ENCODE data around the gene ABCA4.

DNA sequence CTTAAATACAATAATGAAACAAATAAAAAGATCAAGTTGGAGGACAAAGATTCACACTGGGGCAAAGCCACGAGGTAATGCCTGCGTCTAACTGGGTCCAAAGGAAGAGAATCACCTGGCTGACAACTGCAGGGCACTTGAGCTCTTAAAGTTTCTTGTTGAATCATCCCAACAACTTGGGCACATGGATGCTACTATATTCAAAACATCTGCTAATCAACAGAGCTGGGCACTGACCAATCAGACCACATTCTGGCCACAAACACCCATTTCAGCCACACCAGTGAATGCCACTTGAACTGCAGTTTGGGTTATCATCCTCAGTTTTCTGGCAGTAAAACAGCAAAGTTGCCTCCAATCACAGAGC, 51.0 kb downstream of the ABCA4 start:
- TF ChIP-seq, protein P1, sequence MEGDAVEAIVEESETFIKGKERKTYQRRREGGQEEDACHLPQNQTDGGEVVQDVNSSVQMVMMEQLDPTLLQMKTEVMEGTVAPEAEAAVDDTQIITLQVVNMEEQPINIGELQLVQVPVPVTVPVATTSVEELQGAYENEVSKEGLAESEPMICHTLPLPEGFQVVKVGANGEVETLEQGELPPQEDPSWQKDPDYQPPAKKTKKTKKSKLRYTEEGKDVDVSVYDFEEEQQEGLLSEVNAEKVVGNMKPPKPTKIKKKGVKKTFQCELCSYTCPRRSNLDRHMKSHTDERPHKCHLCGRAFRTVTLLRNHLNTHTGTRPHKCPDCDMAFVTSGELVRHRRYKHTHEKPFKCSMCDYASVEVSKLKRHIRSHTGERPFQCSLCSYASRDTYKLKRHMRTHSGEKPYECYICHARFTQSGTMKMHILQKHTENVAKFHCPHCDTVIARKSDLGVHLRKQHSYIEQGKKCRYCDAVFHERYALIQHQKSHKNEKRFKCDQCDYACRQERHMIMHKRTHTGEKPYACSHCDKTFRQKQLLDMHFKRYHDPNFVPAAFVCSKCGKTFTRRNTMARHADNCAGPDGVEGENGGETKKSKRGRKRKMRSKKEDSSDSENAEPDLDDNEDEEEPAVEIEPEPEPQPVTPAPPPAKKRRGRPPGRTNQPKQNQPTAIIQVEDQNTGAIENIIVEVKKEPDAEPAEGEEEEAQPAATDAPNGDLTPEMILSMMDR (IDR thresholded peaks at IDR 0.05), result no peak
- TF ChIP-seq POLR2A (IDR thresholded peaks at IDR 0.05), result no peak

Data from Peyer's patch (tissue), 4 donors.